Subcutaneous abdominal adipose tissue (tissue), 5 donors: Measurements from ENCODE around the gene SLC39A5.
A peak's percentile ranks its signal among the peaks of the same experiment; 100 is the strongest.
"Not testable (repeated sequence)": the region's sequence is repeated elsewhere in the genome, so short reads cannot be mapped to it uniquely, and the experiment has no call there.

Experiments
- H3K27ac ChIP-seq: one replicate; pipeline ENCODE4 v1.7.0; 2013; ENCODE audit warnings: low read depth, mild to moderate bottlenecking, inconsistent platforms, low read length, moderate library complexity
- H3K27me3 ChIP-seq, 5 donors: one replicate each; pipeline ENCODE4 v1.7.0; 2013; ENCODE audit warnings: low read length in 5 of 5, inconsistent platforms in 1 of 5; ENCODE audit not compliant: control insufficient read depth in 5 of 5, insufficient read depth in 4 of 5
- H3K36me3 ChIP-seq, 5 donors: one replicate each; pipeline ENCODE4 v1.7.0; 2013; ENCODE audit warnings: low read length in 5 of 5; ENCODE audit not compliant: control insufficient read depth in 5 of 5, insufficient read depth in 5 of 5
- H3K4me1 ChIP-seq, 5 donors: one replicate each; pipeline ENCODE4 v1.7.0; 2013; ENCODE audit warnings: low read length in 5 of 5, mild to moderate bottlenecking in 3 of 5, moderate library complexity in 1 of 5; ENCODE audit not compliant: control insufficient read depth in 5 of 5, insufficient read depth in 5 of 5
- H3K4me3 ChIP-seq, 5 donors: one replicate each; pipeline ENCODE4 v1.7.0; 2013; ENCODE audit warnings: low read length in 5 of 5, low read depth in 1 of 5
- H3K9ac ChIP-seq, 5 donors: one replicate each; pipeline ENCODE4 v1.7.0; 2013; ENCODE audit warnings: low read length in 5 of 5, mild to moderate bottlenecking in 4 of 5, moderate library complexity in 3 of 5
- H3K9me3 ChIP-seq, 5 donors: one replicate each; pipeline ENCODE4 v1.7.0; 2013; ENCODE audit warnings: low read length in 5 of 5; ENCODE audit not compliant: control insufficient read depth in 5 of 5
- donor health status: healthy.
- donor health status: healthy.
- donor health status: healthy.
- donor health status: healthy.
- donor health status: healthy.

Gene SLC39A5

DNA sequence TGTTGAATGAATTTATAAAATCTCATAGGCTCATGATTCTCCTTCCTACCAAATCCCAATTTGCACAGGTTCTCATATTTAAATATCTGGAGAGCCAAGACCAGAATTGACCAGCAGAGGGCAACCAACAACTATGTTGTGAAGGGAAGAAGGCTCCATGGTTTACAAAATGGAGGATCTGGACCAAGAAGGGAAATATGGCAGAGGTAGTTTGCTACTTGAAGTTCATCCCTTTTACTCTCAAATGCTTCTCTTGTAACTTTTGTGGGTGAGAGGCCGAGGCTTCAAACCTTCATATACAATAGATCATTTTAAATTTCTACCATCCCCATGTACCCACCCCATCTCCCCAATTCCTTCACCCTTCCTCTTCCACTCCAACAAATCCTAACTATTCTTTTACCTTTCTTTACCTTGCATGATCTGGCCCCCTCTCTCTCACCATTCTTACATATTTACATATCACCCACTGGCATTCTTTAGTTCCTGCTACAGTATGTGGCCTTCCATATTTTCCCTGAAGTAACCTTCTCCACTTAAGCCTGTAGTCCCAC is 36.7 kb upstream of the SLC39A5 start:
- H3K27me3 ChIP-seq: no peaks in the 10 kb centered on the region
- peaks cover 5 to 34% (median 25%) of the 10 kb centered on the region in 5 donors for H3K4me1 ChIP-seq
- H3K9me3 ChIP-seq: no peaks in the 10 kb centered on the region
- H3K36me3 ChIP-seq: no peaks in the 10 kb centered on the region
- peak overlapping the region in 1 of 5 donors; percentile 66 for H3K9ac ChIP-seq
- H3K4me3 ChIP-seq: no peak overlapping the region
- H3K27ac ChIP-seq: no peak overlapping the region

GRCh38 chr12:56196818-56197550 is 32.9 kb upstream of the SLC39A5 start:
- H3K36me3 ChIP-seq, H3K4me3 ChIP-seq, H3K27me3 ChIP-seq, H3K9ac ChIP-seq, H3K9me3 ChIP-seq, H3K27ac ChIP-seq: not testable (repeated sequence)
- H3K4me1 ChIP-seq: peaks cover 0 to 14% (median 6%) of the 10 kb centered on the region in 5 donors

DNA sequence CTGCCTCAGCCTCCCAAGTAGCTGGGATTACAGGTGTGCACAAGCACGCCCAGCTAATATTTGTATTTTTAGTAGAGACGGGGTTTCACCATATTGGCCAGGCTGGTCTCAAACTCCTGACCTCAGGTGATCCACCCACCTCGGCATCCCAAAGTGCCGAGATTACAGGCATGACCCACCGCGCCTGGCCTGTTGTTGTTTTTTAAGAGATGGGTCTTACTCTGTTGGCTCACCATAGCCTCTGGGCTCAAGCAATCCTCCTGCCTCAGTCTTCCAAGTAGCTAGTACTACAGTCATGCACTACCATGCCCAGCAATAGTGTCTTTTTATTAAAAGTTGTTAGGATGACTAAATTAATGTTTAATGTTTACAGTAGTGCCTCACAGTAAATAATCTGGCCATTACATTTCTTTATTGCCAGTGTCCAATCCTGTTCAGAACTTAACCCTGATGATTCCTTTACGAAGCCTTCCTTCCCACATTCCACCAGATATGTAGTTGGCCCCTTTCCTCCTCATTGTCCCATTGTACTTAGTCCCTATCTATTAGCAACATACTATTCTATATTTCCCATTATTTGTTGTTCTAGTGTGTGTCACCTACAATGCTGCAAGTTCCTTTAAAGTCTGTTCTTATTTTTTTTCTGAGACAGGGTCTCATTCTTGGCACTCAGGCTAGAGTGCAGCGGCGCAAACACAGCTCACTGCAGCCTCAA is 31.8 kb upstream of the SLC39A5 start:
- no peaks in the 10 kb centered on the region for H3K27me3 ChIP-seq
- H3K4me3 ChIP-seq: no peak overlapping the region
- H3K27ac ChIP-seq: no peak overlapping the region
- H3K9me3 ChIP-seq: no peaks in the 10 kb centered on the region
- no peaks in the 10 kb centered on the region for H3K36me3 ChIP-seq
- H3K9ac ChIP-seq: no peak overlapping the region
- H3K4me1 ChIP-seq: peaks cover 0 to 15% (median 11%) of the 10 kb centered on the region in 5 donors

DNA sequence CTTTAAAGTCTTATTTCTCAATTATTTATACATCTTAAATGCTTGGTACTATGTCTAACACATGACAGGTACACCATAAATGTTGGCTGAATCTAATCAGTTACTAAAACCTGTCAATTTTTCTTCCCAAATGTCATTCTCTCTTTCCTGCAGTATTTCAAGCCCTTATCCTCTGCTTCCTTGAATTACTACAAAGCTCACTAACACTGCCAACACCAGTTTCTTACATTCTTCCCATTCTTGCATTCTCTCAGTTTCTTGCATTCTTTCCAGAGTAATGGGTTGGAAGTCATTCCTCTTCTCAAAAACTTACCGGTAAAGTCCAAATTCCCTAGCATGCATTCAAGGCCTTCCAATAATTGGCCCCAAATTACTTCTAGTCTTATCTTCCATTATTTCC is 31.0 kb upstream of the SLC39A5 start:
- no peaks in the 10 kb centered on the region for H3K27me3 ChIP-seq
- peaks cover 0 to 15% (median 11%) of the 10 kb centered on the region in 5 donors for H3K4me1 ChIP-seq
- H3K9me3 ChIP-seq: no peaks in the 10 kb centered on the region
- H3K36me3 ChIP-seq: no peaks in the 10 kb centered on the region
- H3K9ac ChIP-seq: no peak overlapping the region
- H3K4me3 ChIP-seq: no peak overlapping the region
- H3K27ac ChIP-seq: no peak overlapping the region

DNA sequence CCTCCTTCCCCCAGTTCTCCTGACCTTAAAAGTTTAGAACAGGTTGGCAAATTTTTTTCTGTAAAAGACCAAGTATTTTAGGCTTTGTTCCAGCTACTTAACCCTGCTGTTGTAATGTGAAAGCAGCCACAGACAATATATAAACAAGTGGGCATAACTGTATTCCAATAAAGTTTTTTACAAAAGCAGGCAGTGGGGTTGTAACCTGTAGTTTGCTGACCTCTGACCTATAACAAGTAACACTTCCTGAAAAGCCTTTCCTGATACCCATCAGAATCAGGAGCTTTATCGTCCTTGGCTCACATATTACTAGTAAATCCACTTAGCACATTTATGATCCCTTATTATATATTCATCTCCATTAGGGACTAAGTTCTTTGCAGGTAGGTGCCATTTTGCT is 27.5 kb upstream of the SLC39A5 start:
- H3K27me3 ChIP-seq: no peaks in the 10 kb centered on the region

DNA sequence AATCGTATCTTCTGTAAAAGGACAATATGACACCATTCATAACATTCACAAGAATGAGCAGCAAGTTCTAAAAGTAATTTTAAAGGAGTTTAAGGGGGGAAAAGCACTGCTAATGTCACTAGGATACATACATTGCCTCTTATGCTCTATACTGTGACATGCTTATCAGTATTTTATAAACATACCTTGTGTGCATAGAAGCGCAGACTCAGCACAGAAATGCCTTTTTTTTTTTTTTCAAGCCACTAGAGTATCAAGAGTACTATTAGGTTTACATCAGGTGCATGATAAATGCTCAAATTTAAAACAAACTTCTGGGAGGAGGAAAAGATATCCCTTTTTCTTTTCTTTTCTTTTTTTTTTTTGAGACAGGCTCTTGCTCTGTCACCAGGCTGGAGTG is 27.0 kb upstream of the SLC39A5 start:
- Histone ChIP-seq H3K9ac (no peak overlapping the region), H3K4me1 (peaks cover 0 to 32% (median 27%) of the 10 kb centered on the region in 5 donors), H3K9me3 (no peaks in the 10 kb centered on the region), H3K27ac (no peak overlapping the region), H3K36me3 (peaks cover 11 to 33% (median 27%) of the 10 kb centered on the region in 5 donors), H3K4me3 (no peak overlapping the region), H3K27me3 (no peaks in the 10 kb centered on the region)

More for the DNA sequence above, 27.5 kb upstream of the SLC39A5 start:
- Histone ChIP-seq H3K27ac (no peak overlapping the region), H3K4me1 (peaks cover 0 to 32% (median 27%) of the 10 kb centered on the region in 5 donors), H3K4me3 (no peak overlapping the region), H3K9ac (peak overlapping the region in 2 of 5 donors; percentile 1 to 26), H3K9me3 (no peaks in the 10 kb centered on the region), H3K36me3 (peaks cover 7 to 29% (median 22%) of the 10 kb centered on the region in 5 donors)

GRCh38 chr12:56204275-56204674 is 25.6 kb upstream of the SLC39A5 start:
- Histone ChIP-seq H3K9me3 (no peaks in the 10 kb centered on the region), H3K9ac (peak overlapping the region in 1 of 5 donors; percentile 6), H3K27ac (peak overlapping the region; percentile 25), H3K4me1 (peaks cover 0 to 27% (median 24%) of the 10 kb centered on the region in 5 donors), H3K27me3 (no peaks in the 10 kb centered on the region), H3K36me3 (peaks cover 12 to 42% (median 33%) of the 10 kb centered on the region in 5 donors), H3K4me3 (no peak overlapping the region)

DNA sequence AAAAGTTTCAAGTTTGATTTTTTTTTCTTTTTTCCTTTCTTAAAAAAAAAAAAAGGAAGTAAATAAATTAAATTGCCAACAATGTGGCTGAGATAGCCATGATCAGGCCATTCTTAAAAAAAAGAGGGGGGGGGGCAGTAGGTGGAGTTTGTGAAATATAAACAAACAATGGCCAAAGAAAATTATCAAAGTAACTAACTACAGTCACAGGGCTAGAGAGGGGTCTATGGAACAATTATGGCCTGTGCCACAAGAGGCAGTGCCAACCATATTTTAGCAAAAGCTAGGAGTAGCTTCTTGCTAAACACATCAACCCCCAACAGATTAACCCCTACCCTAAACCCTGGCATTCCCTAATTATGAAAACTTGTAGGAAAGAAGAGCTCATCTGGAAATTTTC is 24.4 kb upstream of the SLC39A5 start:
- no peak overlapping the region for H3K4me3 ChIP-seq
- peak overlapping the region in 3 of 5 donors; percentile 19 to 35 (median 26) for H3K9ac ChIP-seq
- peaks cover 14 to 52% (median 41%) of the 10 kb centered on the region in 5 donors for H3K36me3 ChIP-seq
- no peaks in the 10 kb centered on the region for H3K9me3 ChIP-seq
- H3K27me3 ChIP-seq: no peaks in the 10 kb centered on the region
- H3K4me1 ChIP-seq: peaks cover 0 to 27% (median 24%) of the 10 kb centered on the region in 5 donors
- peak overlapping the region; percentile 57 for H3K27ac ChIP-seq

- Histone ChIP-seq H3K9me3 (no peaks in the 10 kb centered on the region), H3K27ac (peak overlapping the region; percentile 49), H3K4me3 (no peak overlapping the region), H3K36me3 (peaks cover 17 to 62% (median 49%) of the 10 kb centered on the region in 5 donors), H3K4me1 (peaks cover 0 to 27% (median 24%) of the 10 kb centered on the region in 5 donors), H3K27me3 (no peaks in the 10 kb centered on the region), H3K9ac (peak overlapping the region in 1 of 5 donors; percentile 17)
Observed at GRCh38 chr12:56206452-56207166, 23.2 kb upstream of the SLC39A5 start.
